ENCODE measurements around the gene CDON.
"Not testable (repeated sequence)": the region's sequence is repeated elsewhere in the genome, so short reads cannot be mapped to it uniquely, and the experiment has no call there.

Gene CDON

GRCh38 chr11:125999234-125999880, 63.3 kb downstream of the CDON start:
- Histone ChIP-seq H3K4me1 (ENCODE audit: control insufficient read depth in 5 of 5, insufficient read depth in 5 of 5, low read length in 5 of 5) (no peaks in the 10 kb centered on the region), H3K4me3 (ENCODE audit: low read depth in 1 of 5, low read length in 5 of 5) (no peak overlapping the region), H3K9me3 (ENCODE audit: control insufficient read depth in 5 of 5, low read length in 5 of 5) (no peaks in the 10 kb centered on the region), H3K9ac (ENCODE audit: low read length in 5 of 5) (no peak overlapping the region), H3K36me3 (ENCODE audit: control insufficient read depth in 5 of 5, insufficient read depth in 5 of 5, low read length in 5 of 5) (peaks cover 7 to 39% (median 18%) of the 10 kb centered on the region in 5 donors), H3K27ac (ENCODE audit: low read depth, low read length) (no peak overlapping the region), H3K27me3 (ENCODE audit: control insufficient read depth in 5 of 5, insufficient read depth in 4 of 5, low read length in 5 of 5) (no peaks in the 10 kb centered on the region)

GRCh38 chr11:125998267-125998666, 64.4 kb downstream of the CDON start:
- Histone ChIP-seq H3K27ac (ENCODE audit: low read depth, low read length) (no peak overlapping the region), H3K9ac (ENCODE audit: low read length in 5 of 5) (no peak overlapping the region), H3K27me3 (ENCODE audit: control insufficient read depth in 5 of 5, insufficient read depth in 4 of 5, low read length in 5 of 5) (no peaks in the 10 kb centered on the region)

DNA sequence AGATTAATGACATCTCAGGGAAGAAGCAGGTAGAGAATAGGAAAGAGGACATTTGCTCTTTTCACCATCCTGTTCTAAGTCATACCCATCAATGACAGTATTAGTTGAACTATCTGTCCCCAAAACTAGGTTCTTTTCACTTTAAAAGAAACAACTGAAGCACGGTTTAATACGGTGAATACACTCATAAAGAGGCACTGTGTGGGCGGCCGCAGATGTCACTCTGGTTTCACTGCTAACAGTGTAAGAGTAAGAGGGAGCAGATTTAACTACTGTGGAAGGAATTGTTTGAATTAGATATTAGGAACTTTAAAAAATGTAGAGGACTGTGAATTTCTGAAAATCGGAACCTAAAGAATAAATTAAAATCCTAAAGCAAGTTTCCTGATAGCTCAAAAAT, 67.4 kb downstream of the CDON start:
- Histone ChIP-seq H3K4me1 (ENCODE audit: control insufficient read depth in 5 of 5, insufficient read depth in 5 of 5, low read length in 5 of 5) (peaks cover 0 to under 1% (median 0%) of the 10 kb centered on the region in 5 donors), H3K27ac (ENCODE audit: low read depth, low read length) (no peak overlapping the region), H3K36me3 (ENCODE audit: control insufficient read depth in 5 of 5, insufficient read depth in 5 of 5, low read length in 5 of 5) (peaks cover 5 to 31% (median 13%) of the 10 kb centered on the region in 5 donors), H3K4me3 (ENCODE audit: low read depth in 1 of 5, low read length in 5 of 5) (no peak overlapping the region), H3K27me3 (ENCODE audit: control insufficient read depth in 5 of 5, insufficient read depth in 4 of 5, low read length in 5 of 5) (no peaks in the 10 kb centered on the region), H3K9me3 (ENCODE audit: control insufficient read depth in 5 of 5, low read length in 5 of 5) (no peaks in the 10 kb centered on the region), H3K9ac (ENCODE audit: low read length in 5 of 5) (no peak overlapping the region)

More at GRCh38 chr11:125998267-125998666, 64.4 kb downstream of the CDON start:
- Histone ChIP-seq H3K36me3 (ENCODE audit: control insufficient read depth in 5 of 5, insufficient read depth in 5 of 5, low read length in 5 of 5) (peaks cover 12 to 39% (median 24%) of the 10 kb centered on the region in 5 donors), H3K9me3 (ENCODE audit: control insufficient read depth in 5 of 5, low read length in 5 of 5) (no peaks in the 10 kb centered on the region), H3K4me3 (ENCODE audit: low read depth in 1 of 5, low read length in 5 of 5) (no peak overlapping the region), H3K4me1 (ENCODE audit: control insufficient read depth in 5 of 5, insufficient read depth in 5 of 5, low read length in 5 of 5) (no peaks in the 10 kb centered on the region)

DNA sequence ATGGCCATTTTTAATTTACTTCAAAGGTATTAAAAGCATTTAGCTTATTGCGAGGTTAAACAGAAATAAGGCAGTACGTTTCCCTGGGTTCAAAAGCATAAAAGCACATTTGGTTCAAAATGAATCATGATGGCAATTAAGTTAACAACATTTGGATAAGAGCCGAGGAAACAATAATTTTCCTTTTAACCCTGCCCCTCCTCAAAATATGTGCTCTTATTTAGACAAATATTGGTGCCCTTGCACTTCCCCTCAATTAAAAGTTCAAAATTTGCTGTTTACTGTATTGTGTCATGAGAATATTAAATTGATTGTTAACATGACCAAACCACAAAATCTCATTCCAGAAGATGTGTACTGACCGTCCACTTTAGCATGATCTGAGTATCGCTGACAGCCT, 68.2 kb downstream of the CDON start:
- H3K4me1 ChIP-seq (ENCODE audit: control insufficient read depth in 5 of 5, insufficient read depth in 5 of 5, low read length in 5 of 5): peaks cover 0 to 5% (median 0%) of the 10 kb centered on the region in 5 donors
- no peak overlapping the region for H3K27ac ChIP-seq (ENCODE audit: low read depth, low read length)
- no peaks in the 10 kb centered on the region for H3K9me3 ChIP-seq (ENCODE audit: control insufficient read depth in 5 of 5, low read length in 5 of 5)
- H3K27me3 ChIP-seq (ENCODE audit: control insufficient read depth in 5 of 5, insufficient read depth in 4 of 5, low read length in 5 of 5): no peaks in the 10 kb centered on the region
- H3K4me3 ChIP-seq (ENCODE audit: low read depth in 1 of 5, low read length in 5 of 5): no peak overlapping the region
- H3K36me3 ChIP-seq (ENCODE audit: control insufficient read depth in 5 of 5, insufficient read depth in 5 of 5, low read length in 5 of 5): peaks cover 5 to 31% (median 13%) of the 10 kb centered on the region in 5 donors
- no peak overlapping the region for H3K9ac ChIP-seq (ENCODE audit: low read length in 5 of 5)

DNA sequence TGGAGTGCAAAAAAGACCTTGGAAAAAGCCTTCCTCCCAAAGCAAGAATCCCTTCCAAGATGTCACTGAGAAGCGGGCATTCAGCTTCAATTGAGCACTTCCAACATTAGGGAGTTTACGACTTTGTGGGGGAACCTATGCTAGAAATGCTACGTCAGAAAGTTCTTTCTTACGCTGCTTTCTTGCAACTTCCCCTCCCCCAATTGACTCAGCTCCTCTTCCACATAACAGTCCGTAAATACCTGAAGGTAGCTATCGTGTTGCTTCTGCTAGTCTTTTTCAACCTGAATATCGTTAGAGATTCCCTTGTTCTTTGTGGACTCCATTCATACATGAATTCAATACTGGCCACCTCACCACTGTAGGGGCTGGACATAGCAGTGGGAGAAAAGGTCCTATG, 69.8 kb downstream of the CDON start:
- Histone ChIP-seq H3K9ac (ENCODE audit: low read length in 5 of 5) (no peak overlapping the region), H3K9me3 (ENCODE audit: control insufficient read depth in 5 of 5, low read length in 5 of 5) (no peaks in the 10 kb centered on the region), H3K4me1 (ENCODE audit: control insufficient read depth in 5 of 5, insufficient read depth in 5 of 5, low read length in 5 of 5) (peaks cover 0 to 5% (median 0%) of the 10 kb centered on the region in 5 donors), H3K4me3 (ENCODE audit: low read depth in 1 of 5, low read length in 5 of 5) (no peak overlapping the region), H3K36me3 (ENCODE audit: control insufficient read depth in 5 of 5, insufficient read depth in 5 of 5, low read length in 5 of 5) (peaks cover 5 to 29% (median 17%) of the 10 kb centered on the region in 5 donors), H3K27me3 (ENCODE audit: control insufficient read depth in 5 of 5, insufficient read depth in 4 of 5, low read length in 5 of 5) (no peaks in the 10 kb centered on the region), H3K27ac (ENCODE audit: low read depth, low read length) (no peak overlapping the region)

DNA sequence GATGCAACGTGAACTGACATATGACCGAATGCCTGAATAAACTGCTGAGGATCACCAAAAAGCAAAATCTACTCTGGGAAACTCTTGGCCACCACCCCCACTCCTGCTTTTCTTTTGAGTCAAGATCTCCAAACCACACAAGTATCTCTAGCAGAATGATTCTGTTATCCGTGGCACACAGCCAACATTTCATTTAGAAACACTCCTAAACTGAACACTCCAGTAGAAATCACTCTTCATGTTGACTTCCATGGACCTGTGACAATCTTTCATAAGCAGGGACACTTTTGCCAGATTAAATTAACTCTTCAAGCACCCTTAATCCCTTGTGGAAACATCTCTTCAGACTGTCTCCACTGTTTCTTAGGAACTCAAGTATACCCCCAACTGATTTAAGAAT, 72.4 kb downstream of the CDON start:
- H3K4me1 ChIP-seq (ENCODE audit: control insufficient read depth in 5 of 5, insufficient read depth in 5 of 5, low read length in 5 of 5): peaks cover 0 to 5% (median 0%) of the 10 kb centered on the region in 5 donors
- no peak overlapping the region for H3K4me3 ChIP-seq (ENCODE audit: low read depth in 1 of 5, low read length in 5 of 5)
- no peak overlapping the region for H3K27ac ChIP-seq (ENCODE audit: low read depth, low read length)
- H3K27me3 ChIP-seq (ENCODE audit: control insufficient read depth in 5 of 5, insufficient read depth in 4 of 5, low read length in 5 of 5): no peaks in the 10 kb centered on the region
- no peaks in the 10 kb centered on the region for H3K9me3 ChIP-seq (ENCODE audit: control insufficient read depth in 5 of 5, low read length in 5 of 5)
- H3K36me3 ChIP-seq (ENCODE audit: control insufficient read depth in 5 of 5, insufficient read depth in 5 of 5, low read length in 5 of 5): peaks cover 4 to 21% (median 17%) of the 10 kb centered on the region in 5 donors
- no peak overlapping the region for H3K9ac ChIP-seq (ENCODE audit: low read length in 5 of 5)

DNA sequence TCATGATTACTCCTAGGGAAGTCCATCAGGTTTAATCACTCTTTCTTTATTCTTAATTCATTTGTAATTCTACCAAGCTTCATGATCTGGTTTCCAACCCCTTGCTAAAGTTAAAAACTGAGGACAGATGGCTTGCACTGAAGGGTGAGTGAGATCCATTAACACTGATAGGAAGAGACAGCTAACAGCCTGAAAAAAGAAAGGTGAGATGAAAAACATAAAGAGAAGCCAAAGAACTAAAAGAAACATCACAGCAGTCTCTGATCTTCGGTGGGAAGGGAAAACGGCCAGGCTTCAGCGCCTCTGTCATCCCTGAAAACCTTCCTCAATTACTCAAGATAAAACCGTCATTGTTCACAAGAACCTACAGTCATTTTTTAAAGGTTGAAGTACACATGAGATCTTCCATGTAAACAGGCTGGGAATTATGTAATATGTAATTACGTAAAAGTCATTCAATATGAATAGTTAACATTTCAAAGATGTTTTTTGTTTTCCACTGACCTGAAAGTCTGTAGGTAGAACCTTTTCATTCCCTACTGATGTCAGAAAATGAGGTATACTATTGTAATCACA, 75.5 kb downstream of the CDON start:
- no peak overlapping the region for H3K4me3 ChIP-seq (ENCODE audit: low read depth in 1 of 5, low read length in 5 of 5)
- H3K36me3 ChIP-seq (ENCODE audit: control insufficient read depth in 5 of 5, insufficient read depth in 5 of 5, low read length in 5 of 5): peaks cover 7 to 22% (median 14%) of the 10 kb centered on the region in 5 donors
- no peaks in the 10 kb centered on the region for H3K27me3 ChIP-seq (ENCODE audit: control insufficient read depth in 5 of 5, insufficient read depth in 4 of 5, low read length in 5 of 5)
- H3K9me3 ChIP-seq (ENCODE audit: control insufficient read depth in 5 of 5, low read length in 5 of 5): no peaks in the 10 kb centered on the region
- H3K9ac ChIP-seq (ENCODE audit: low read length in 5 of 5): no peak overlapping the region
- H3K4me1 ChIP-seq (ENCODE audit: control insufficient read depth in 5 of 5, insufficient read depth in 5 of 5, low read length in 5 of 5): peaks cover 0 to 5% (median 0%) of the 10 kb centered on the region in 5 donors
- H3K27ac ChIP-seq (ENCODE audit: low read depth, low read length): no peak overlapping the region

- H3K9ac ChIP-seq (ENCODE audit: low read length in 5 of 5); H3K4me1 ChIP-seq (ENCODE audit: control insufficient read depth in 5 of 5, insufficient read depth in 5 of 5, low read length in 5 of 5); H3K4me3 ChIP-seq (ENCODE audit: low read depth in 1 of 5, low read length in 5 of 5); H3K9me3 ChIP-seq (ENCODE audit: control insufficient read depth in 5 of 5, low read length in 5 of 5); H3K27me3 ChIP-seq (ENCODE audit: control insufficient read depth in 5 of 5, insufficient read depth in 4 of 5, low read length in 5 of 5); H3K27ac ChIP-seq (ENCODE audit: low read depth, low read length): not testable (repeated sequence)
- H3K36me3 ChIP-seq (ENCODE audit: control insufficient read depth in 5 of 5, insufficient read depth in 5 of 5, low read length in 5 of 5): peaks cover 11 to 26% (median 16%) of the 10 kb centered on the region in 5 donors
These were observed 76.7 kb downstream of the CDON start for GRCh38 chr11:125985956-125986355.

DNA sequence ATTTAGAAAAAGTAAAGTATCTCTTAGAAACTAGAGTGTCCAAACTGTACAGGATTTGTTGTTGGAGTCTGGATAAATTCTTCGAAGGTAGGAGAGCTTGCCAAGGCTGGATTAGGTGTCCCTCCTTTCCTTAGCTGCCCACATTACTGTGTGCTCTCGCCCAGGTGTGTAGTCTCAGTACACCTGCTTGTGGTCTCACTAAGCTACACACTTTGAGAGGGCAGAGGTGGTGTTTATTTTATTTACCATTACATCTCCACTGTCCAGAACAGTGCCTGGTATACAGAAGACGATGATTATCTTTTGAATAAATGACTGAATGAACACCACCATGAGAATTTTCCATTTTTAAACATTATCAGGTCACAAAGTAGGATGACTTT, 80.3 kb downstream of the CDON start:
- Histone ChIP-seq H3K9ac (ENCODE audit: low read length in 5 of 5) (no peak overlapping the region), H3K9me3 (ENCODE audit: control insufficient read depth in 5 of 5, low read length in 5 of 5) (no peaks in the 10 kb centered on the region), H3K4me3 (ENCODE audit: low read depth in 1 of 5, low read length in 5 of 5) (no peak overlapping the region), H3K27me3 (ENCODE audit: control insufficient read depth in 5 of 5, insufficient read depth in 4 of 5, low read length in 5 of 5) (no peaks in the 10 kb centered on the region), H3K4me1 (ENCODE audit: control insufficient read depth in 5 of 5, insufficient read depth in 5 of 5, low read length in 5 of 5) (no peaks in the 10 kb centered on the region), H3K27ac (ENCODE audit: low read depth, low read length) (no peak overlapping the region), H3K36me3 (ENCODE audit: control insufficient read depth in 5 of 5, insufficient read depth in 5 of 5, low read length in 5 of 5) (peaks cover 7 to 34% (median 14%) of the 10 kb centered on the region in 5 donors)

- Histone ChIP-seq H3K9me3 (ENCODE audit: control insufficient read depth in 5 of 5, low read length in 5 of 5) (no peaks in the 10 kb centered on the region), H3K4me3 (ENCODE audit: low read depth in 1 of 5, low read length in 5 of 5) (no peak overlapping the region), H3K9ac (ENCODE audit: low read length in 5 of 5) (no peak overlapping the region), H3K4me1 (ENCODE audit: control insufficient read depth in 5 of 5, insufficient read depth in 5 of 5, low read length in 5 of 5) (no peaks in the 10 kb centered on the region), H3K27ac (ENCODE audit: low read depth, low read length) (no peak overlapping the region), H3K27me3 (ENCODE audit: control insufficient read depth in 5 of 5, insufficient read depth in 4 of 5, low read length in 5 of 5) (no peaks in the 10 kb centered on the region), H3K36me3 (ENCODE audit: control insufficient read depth in 5 of 5, insufficient read depth in 5 of 5, low read length in 5 of 5) (peaks cover 13 to 34% (median 18%) of the 10 kb centered on the region in 5 donors)
These were observed 82.2 kb downstream of the CDON start for GRCh38 chr11:125980436-125980835.
